SK-N-MC (cell line): ENCODE data around the gene GPATCH2.

Experiments used
- EZH2 ChIP-seq: fragments of 200-600 bp; sonication (generic); IDR thresholded peaks from one replicate; pipeline ENCODE4 v1.6.1; 2017; ENCODE audit warnings: antibody characterized with exemption
- FOXP2 ChIP-seq: optimal IDR thresholded peaks from 2 replicates; pipeline ENCODE3; 2011; ENCODE audit warnings: mild to moderate bottlenecking, moderate library complexity; ENCODE audit not compliant: insufficient read depth; ENCODE audit errors: extremely low read length, control extremely low read depth
- POLR2AphosphoS5 ChIP-seq: IDR thresholded peaks from 2 replicates; pipeline ENCODE4 v1.6.1; 2012; ENCODE audit warnings: mild to moderate bottlenecking, low read depth, low read length, borderline replicate concordance

DNA sequence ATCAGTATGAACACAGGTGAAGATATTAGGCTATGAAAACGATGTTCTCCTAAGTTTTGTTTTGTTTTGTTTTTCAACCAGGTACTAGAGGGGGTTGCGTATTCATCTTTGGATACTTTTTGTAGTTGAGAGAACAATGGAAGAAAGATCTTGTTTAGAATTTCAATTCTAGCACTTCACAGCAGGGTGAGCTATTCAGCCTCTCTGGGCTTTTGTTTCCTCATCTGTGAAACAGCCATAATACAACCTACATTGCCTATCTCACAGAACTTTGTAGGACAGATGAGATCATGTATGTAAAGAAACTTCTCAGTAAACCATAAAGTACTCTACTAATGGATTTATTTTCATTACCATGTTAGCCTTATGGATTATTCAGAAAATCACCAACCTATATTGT lies 199.5 kb downstream of the GPATCH2 start:
- TF ChIP-seq POLR2AphosphoS5 (no peak), EZH2 (no peak), FOXP2 (no peak)
